Loucy (cell line): ENCODE measurements around the gene SPPL3.

ENCODE experiments used
- CTCF ChIP-seq: fragments of 200-600 bp; sonication (generic); conservative IDR thresholded peaks from 2 replicates; pipeline ENCODE4 v1.5.1; 2014; ENCODE audit warnings: mild to moderate bottlenecking, antibody characterized with exemption, low read length
- EZH2phosphoT487 ChIP-seq: fragments of 200-600 bp; IDR thresholded peaks from 2 replicates; pipeline ENCODE4 v1.6.1; 2018; ENCODE audit warnings: antibody characterized with exemption, mild to moderate bottlenecking, moderate library complexity, borderline replicate concordance

GRCh38 chr12:120936197-120936596 is 32.0 kb upstream of the SPPL3 start:
- no peak for TF ChIP-seq CTCF
- TF ChIP-seq EZH2phosphoT487, result no peak
